Astrocyte (in vitro differentiated cells and primary cell): Measurements from ENCODE around the gene DDX60. TPM values are rescaled to one million over a fixed set of nuclear protein-coding genes. Genes with fewer than 3 reads are reported as not detected.

Source experiments
- DNase-seq: peaks from one replicate; pipeline ENCODE4 v3.0.0-alpha.2; 2010; ENCODE audit warnings: low read depth
- FAIRE-seq: peaks from 2 replicates; lab custom pipeline; 2011; peaks lifted over from hg19 to GRCh38; lab: Jason Lieb, UNC
- H2AFZ ChIP-seq: 2 replicates; pipeline ENCODE4 v1.6.0; 2012; ENCODE audit warnings: low read depth, low read length, inconsistent platforms
- H3K27ac ChIP-seq: 2 replicates; pipeline ENCODE4 v1.5.1; 2011; ENCODE audit warnings: low read depth, low read length, inconsistent platforms
- H3K27me3 ChIP-seq: 2 replicates; pipeline ENCODE4 v1.6.0; 2011; ENCODE audit warnings: low read length, inconsistent platforms; ENCODE audit not compliant: insufficient read depth
- H3K36me3 ChIP-seq: 2 replicates; pipeline ENCODE4 v1.5.1; 2011; ENCODE audit warnings: low read length, inconsistent platforms; ENCODE audit not compliant: insufficient read depth
- H3K4me1 ChIP-seq: 2 replicates; pipeline ENCODE4 v1.5.1; 2011; ENCODE audit warnings: low read length, inconsistent platforms; ENCODE audit not compliant: insufficient read depth
- H3K4me2 ChIP-seq: 2 replicates; pipeline ENCODE4 v1.6.0; 2012; ENCODE audit warnings: low read length, inconsistent platforms
- H3K4me3 ChIP-seq: 2 replicates; pipeline ENCODE4 v1.5.1; 2011; ENCODE audit warnings: low read depth, mild to moderate bottlenecking, low read length, inconsistent platforms; ENCODE audit not compliant: insufficient read depth
- H3K79me2 ChIP-seq: 2 replicates; pipeline ENCODE4 v1.6.0; 2012; ENCODE audit warnings: mild to moderate bottlenecking, low read length, inconsistent platforms; ENCODE audit not compliant: insufficient read depth
- H3K9ac ChIP-seq: 2 replicates; pipeline ENCODE4 v1.6.0; 2012; ENCODE audit warnings: mild to moderate bottlenecking, low read length, inconsistent platforms
- H3K9me3 ChIP-seq: 2 replicates; pipeline ENCODE4 v1.5.1; 2012; ENCODE audit warnings: low read depth, mild to moderate bottlenecking, low read length, inconsistent platforms; ENCODE audit not compliant: insufficient read depth
- H4K20me1 ChIP-seq: 2 replicates; pipeline ENCODE4 v1.6.0; 2012; ENCODE audit warnings: low read length, inconsistent platforms; ENCODE audit not compliant: insufficient read depth
- H3K27ac Mint-ChIP-seq: one replicate; pipeline ENCODE4 v1.8.0; 2021; ENCODE audit warnings: mild to moderate bottlenecking, mixed read lengths; ENCODE audit not compliant: unreplicated experiment
- H3K27me3 Mint-ChIP-seq: one replicate; pipeline ENCODE4 v1.8.0; 2021; ENCODE audit warnings: low read depth, mixed read lengths; ENCODE audit not compliant: unreplicated experiment
- H3K36me3 Mint-ChIP-seq: one replicate; pipeline ENCODE4 v1.8.0; 2021; ENCODE audit warnings: low read depth, mixed read lengths; ENCODE audit not compliant: unreplicated experiment
- H3K4me1 Mint-ChIP-seq: one replicate; pipeline ENCODE4 v1.8.0; 2021; ENCODE audit warnings: low read depth, mixed read lengths; ENCODE audit not compliant: unreplicated experiment
- H3K4me3 Mint-ChIP-seq: one replicate; pipeline ENCODE4 v1.8.0; 2021; ENCODE audit warnings: mild to moderate bottlenecking, moderate library complexity, mixed read lengths; ENCODE audit not compliant: unreplicated experiment
- H3K9me3 Mint-ChIP-seq: one replicate; pipeline ENCODE4 v1.8.0; 2021; ENCODE audit warnings: mild to moderate bottlenecking, mixed read lengths; ENCODE audit not compliant: unreplicated experiment
- EZH2 ChIP-seq: IDR thresholded peaks from 2 replicates; pipeline ENCODE4 v1.6.1; 2012; ENCODE audit warnings: mild to moderate bottlenecking, low read length, inconsistent platforms; ENCODE audit not compliant: insufficient read depth
- total RNA-seq: library from RNA; stranded (reverse); gene quantifications from 2 replicates; pipeline ENCODE4 v1.2.1, GENCODE V29; 2021
- TF ChIP-seq, protein P1 (sequence below): IDR thresholded peaks from 2 replicates; pipeline ENCODE4 v1.5.1; 2011; ENCODE audit warnings: low read depth, mild to moderate bottlenecking, inconsistent platforms, low read length, moderate library complexity; ENCODE audit not compliant: insufficient read depth

The DDX60 gene
- total RNA-seq, 1 donor from 2014 or later: 44.0 TPM

DNA sequence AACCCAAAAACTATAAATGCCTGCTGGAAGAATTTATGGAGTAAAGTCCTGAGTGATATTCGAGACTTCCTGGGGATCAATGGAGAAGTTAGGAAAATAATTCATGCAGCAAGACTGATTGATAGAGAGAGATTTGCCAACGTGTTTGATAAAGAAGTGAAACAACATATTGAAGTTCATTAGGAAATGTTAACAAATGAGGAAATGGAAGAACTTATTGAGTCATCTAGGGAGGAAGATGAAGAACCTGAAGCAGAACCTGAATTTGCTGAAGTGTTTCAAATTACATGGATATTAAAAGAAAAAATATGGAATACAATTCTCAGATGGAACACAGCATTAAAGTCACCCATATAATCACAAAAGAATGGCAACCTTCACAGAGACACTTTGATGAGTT is 39.0 kb downstream of the DDX60 start:
- Mint-ChIP-seq H3K4me3 (no peak overlapping the region), H3K9me3 (no peaks in the 10 kb centered on the region), H3K36me3 (peaks cover 22% of the 10 kb centered on the region), H3K27me3 (no peaks in the 10 kb centered on the region), H3K27ac (no peak overlapping the region), H3K4me1 (no peaks in the 10 kb centered on the region)
- Histone ChIP-seq H3K27ac (no peak overlapping the region), H3K79me2 (no peaks in the 10 kb centered on the region), H3K9ac (no peak overlapping the region), H3K36me3 (no peaks in the 10 kb centered on the region), H3K9me3 (no peaks in the 10 kb centered on the region), H3K4me1 (no peaks in the 10 kb centered on the region), H4K20me1 (no peaks in the 10 kb centered on the region), H2AFZ (no peak overlapping the region), H3K4me3 (no peak overlapping the region), H3K4me2 (no peak overlapping the region), H3K27me3 (no peaks in the 10 kb centered on the region)
- DNase-seq: no peak
- no peak for FAIRE-seq
- TF ChIP-seq, protein P1, sequence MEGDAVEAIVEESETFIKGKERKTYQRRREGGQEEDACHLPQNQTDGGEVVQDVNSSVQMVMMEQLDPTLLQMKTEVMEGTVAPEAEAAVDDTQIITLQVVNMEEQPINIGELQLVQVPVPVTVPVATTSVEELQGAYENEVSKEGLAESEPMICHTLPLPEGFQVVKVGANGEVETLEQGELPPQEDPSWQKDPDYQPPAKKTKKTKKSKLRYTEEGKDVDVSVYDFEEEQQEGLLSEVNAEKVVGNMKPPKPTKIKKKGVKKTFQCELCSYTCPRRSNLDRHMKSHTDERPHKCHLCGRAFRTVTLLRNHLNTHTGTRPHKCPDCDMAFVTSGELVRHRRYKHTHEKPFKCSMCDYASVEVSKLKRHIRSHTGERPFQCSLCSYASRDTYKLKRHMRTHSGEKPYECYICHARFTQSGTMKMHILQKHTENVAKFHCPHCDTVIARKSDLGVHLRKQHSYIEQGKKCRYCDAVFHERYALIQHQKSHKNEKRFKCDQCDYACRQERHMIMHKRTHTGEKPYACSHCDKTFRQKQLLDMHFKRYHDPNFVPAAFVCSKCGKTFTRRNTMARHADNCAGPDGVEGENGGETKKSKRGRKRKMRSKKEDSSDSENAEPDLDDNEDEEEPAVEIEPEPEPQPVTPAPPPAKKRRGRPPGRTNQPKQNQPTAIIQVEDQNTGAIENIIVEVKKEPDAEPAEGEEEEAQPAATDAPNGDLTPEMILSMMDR: no peak
- no peak for TF ChIP-seq EZH2

DNA sequence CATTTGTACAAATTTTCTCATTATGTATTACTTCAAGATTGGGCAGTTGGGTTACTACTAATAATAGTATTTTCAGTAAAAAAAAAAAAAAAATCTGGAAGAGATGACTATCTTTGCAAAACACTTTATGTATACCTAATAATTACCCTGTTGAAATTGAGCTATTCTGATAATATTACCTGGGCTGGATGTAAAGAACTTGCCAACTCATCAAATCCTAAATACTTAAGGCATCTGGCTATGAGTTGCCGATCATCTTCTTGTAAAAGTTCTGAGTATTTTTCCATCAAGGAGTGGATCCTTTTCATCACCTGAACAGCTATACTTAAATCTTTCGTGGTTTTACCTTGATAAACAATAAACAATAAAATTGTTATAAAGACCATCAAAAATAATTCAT is 42.7 kb downstream of the DDX60 start:
- no peaks in the 10 kb centered on the region for H3K9me3 ChIP-seq
- no peak overlapping the region for H2AFZ ChIP-seq
- Mint-ChIP-seq H3K4me3 (no peak overlapping the region), H3K36me3 (peaks cover 20% of the 10 kb centered on the region), H3K4me1 (no peaks in the 10 kb centered on the region), H3K9me3 (no peaks in the 10 kb centered on the region), H3K27ac (no peak overlapping the region), H3K27me3 (no peaks in the 10 kb centered on the region)
- no peak overlapping the region for H3K4me2 ChIP-seq
- TF ChIP-seq, protein P1: no peak
- TF ChIP-seq EZH2: no peak
- no peaks in the 10 kb centered on the region for H4K20me1 ChIP-seq
- no peaks in the 10 kb centered on the region for H3K4me1 ChIP-seq
- DNase-seq (no peak), FAIRE-seq (no peak)
- no peak overlapping the region for H3K4me3 ChIP-seq
- H3K36me3 ChIP-seq: no peaks in the 10 kb centered on the region
- H3K27ac ChIP-seq: no peak overlapping the region
- H3K79me2 ChIP-seq: no peaks in the 10 kb centered on the region
- H3K9ac ChIP-seq: no peak overlapping the region
- H3K27me3 ChIP-seq: no peaks in the 10 kb centered on the region

DNA sequence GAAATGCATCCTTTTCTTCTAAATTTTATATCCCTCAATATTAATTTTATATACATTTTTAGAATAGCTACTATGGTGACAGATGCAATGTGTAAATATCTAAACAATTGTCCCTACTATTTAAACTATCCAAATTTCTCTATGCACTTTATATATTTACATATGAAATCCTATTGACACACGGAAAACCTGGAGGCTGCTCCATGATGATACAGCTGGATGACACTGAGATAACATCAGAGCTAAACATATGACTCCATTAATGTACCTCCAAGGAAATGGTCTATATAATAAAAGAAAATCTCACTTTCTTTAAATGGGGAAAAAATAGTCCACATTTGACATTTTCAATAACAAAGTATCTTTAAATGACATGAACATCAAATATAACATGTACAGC is 43.7 kb downstream of the DDX60 start:
- Histone ChIP-seq H3K36me3 (no peaks in the 10 kb centered on the region), H2AFZ (no peak overlapping the region), H3K79me2 (no peaks in the 10 kb centered on the region), H3K9ac (no peak overlapping the region), H3K4me2 (no peak overlapping the region), H3K4me1 (no peaks in the 10 kb centered on the region), H3K4me3 (no peak overlapping the region), H3K27me3 (no peaks in the 10 kb centered on the region), H4K20me1 (no peaks in the 10 kb centered on the region), H3K27ac (no peak overlapping the region), H3K9me3 (no peaks in the 10 kb centered on the region)
- FAIRE-seq: no peak
- no peak for TF ChIP-seq EZH2
- TF ChIP-seq, protein P1: no peak
- Mint-ChIP-seq H3K9me3 (no peaks in the 10 kb centered on the region), H3K27me3 (no peaks in the 10 kb centered on the region), H3K27ac (no peak overlapping the region), H3K4me1 (no peaks in the 10 kb centered on the region), H3K4me3 (no peak overlapping the region), H3K36me3 (peaks cover 21% of the 10 kb centered on the region)
- DNase-seq: no peak
